ENCODE results near the gene PSMG3.

- TF ChIP-seq CTCF (conservative IDR thresholded peaks at IDR 0.05 in 1 of 2, IDR thresholded peaks at IDR 0.05 in 1 of 2; ENCODE audit: extremely low read depth in 1 of 2, insufficient read depth in 1 of 2, low read depth in 1 of 2, low read length in 2 of 2) (no peak), EZH2 (IDR thresholded peaks at IDR 0.05; ENCODE audit: borderline replicate concordance, low read length) (no peak)
These were observed 7.2 kb downstream of the PSMG3 start for GRCh38 chr7:1562597-1563051.

All from mammary epithelial cell (primary cell).